ENCODE measurements around the gene ATP6V0A4. TPM values are rescaled to one million over a fixed set of nuclear protein-coding genes. Genes with fewer than 3 reads are reported as not detected.

The ATP6V0A4 gene
- total RNA-seq, 1 experiment from 2014 or later: 1.1 TPM

GRCh38 chr7:138661069-138661635 is 136.8 kb downstream of the ATP6V0A4 start:
- Mint-ChIP-seq H3K9me3 (peaks cover 13% of the 10 kb centered on the region), H3K4me3 (no peak overlapping the region), H3K36me3 (peaks cover 4% of the 10 kb centered on the region), H3K27me3 (ENCODE audit: low read depth) (no peaks in the 10 kb centered on the region; the same call in 1 of the 2 replicates), H3K27ac (no peak overlapping the region), H3K4me1 (peaks cover 62% of the 10 kb centered on the region)
- TF ChIP-seq USF2 (CRISPR knock-in tag; IDR thresholded peaks at IDR 0.05) (no peak), E2F4 (CRISPR knock-in tag; IDR thresholded peaks at IDR 0.05; ENCODE audit: borderline replicate concordance, low read depth) (no peak), FOXP1 (CRISPR knock-in tag; IDR thresholded peaks at IDR 0.05; ENCODE audit: borderline replicate concordance) (no peak), ESRRA (CRISPR knock-in tag; IDR thresholded peaks at IDR 0.05; ENCODE audit: borderline replicate concordance) (no peak), NR2C2 (CRISPR knock-in tag; IDR thresholded peaks at IDR 0.05) (no peak), ELF4 (CRISPR knock-in tag; IDR thresholded peaks at IDR 0.05; ENCODE audit: low read depth) (no peak), SMAD4 (CRISPR knock-in tag; IDR thresholded peaks at IDR 0.05) (no peak), ATF2 (CRISPR knock-in tag; IDR thresholded peaks at IDR 0.05; ENCODE audit: borderline replicate concordance, low read depth) (no peak), MYBL2 (CRISPR knock-in tag; IDR thresholded peaks at IDR 0.05) (no peak), NFYB (CRISPR knock-in tag; conservative IDR thresholded peaks at IDR 0.05; ENCODE audit: low read depth) (no peak), NFATC4 (CRISPR knock-in tag; IDR thresholded peaks at IDR 0.05) (no peak), ATF6 (CRISPR knock-in tag; IDR thresholded peaks at IDR 0.05) (no peak), PRDM15 (CRISPR knock-in tag; IDR thresholded peaks at IDR 0.05) (no peak)
- DNase-seq (ENCODE audit: low spot score): no peak
- no peak for ATAC-seq
- ChIA-PET CTCF (interaction anchor here (2.3 kb wide), 1 partner anchor 16 kb away, joined by 6 read pairs; no protein-coding TSS in a partner anchor), POLR2A (no interaction called here)

GRCh38 chr7:138658889-138659288 is 139.1 kb downstream of the ATP6V0A4 start:
- Mint-ChIP-seq H3K27ac (peak overlapping the region; percentile 87), H3K9me3 (peaks cover 17% of the 10 kb centered on the region), H3K36me3 (peaks cover 16% of the 10 kb centered on the region), H3K4me1 (peaks cover 48% of the 10 kb centered on the region), H3K4me3 (no peak overlapping the region), H3K27me3 (ENCODE audit: low read depth) (no peaks in the 10 kb centered on the region)
- ChIA-PET POLR2A (no interaction called here), CTCF (no interaction called here)
- DNase-seq (ENCODE audit: low spot score) (no peak), ATAC-seq (peak; percentile 66)
- no peak for TF ChIP-seq NR2C2 (CRISPR knock-in tag; IDR thresholded peaks at IDR 0.05)
- no peak for TF ChIP-seq ZNF425 (CRISPR knock-in tag; conservative IDR thresholded peaks at IDR 0.05)
- TF ChIP-seq, protein P1, sequence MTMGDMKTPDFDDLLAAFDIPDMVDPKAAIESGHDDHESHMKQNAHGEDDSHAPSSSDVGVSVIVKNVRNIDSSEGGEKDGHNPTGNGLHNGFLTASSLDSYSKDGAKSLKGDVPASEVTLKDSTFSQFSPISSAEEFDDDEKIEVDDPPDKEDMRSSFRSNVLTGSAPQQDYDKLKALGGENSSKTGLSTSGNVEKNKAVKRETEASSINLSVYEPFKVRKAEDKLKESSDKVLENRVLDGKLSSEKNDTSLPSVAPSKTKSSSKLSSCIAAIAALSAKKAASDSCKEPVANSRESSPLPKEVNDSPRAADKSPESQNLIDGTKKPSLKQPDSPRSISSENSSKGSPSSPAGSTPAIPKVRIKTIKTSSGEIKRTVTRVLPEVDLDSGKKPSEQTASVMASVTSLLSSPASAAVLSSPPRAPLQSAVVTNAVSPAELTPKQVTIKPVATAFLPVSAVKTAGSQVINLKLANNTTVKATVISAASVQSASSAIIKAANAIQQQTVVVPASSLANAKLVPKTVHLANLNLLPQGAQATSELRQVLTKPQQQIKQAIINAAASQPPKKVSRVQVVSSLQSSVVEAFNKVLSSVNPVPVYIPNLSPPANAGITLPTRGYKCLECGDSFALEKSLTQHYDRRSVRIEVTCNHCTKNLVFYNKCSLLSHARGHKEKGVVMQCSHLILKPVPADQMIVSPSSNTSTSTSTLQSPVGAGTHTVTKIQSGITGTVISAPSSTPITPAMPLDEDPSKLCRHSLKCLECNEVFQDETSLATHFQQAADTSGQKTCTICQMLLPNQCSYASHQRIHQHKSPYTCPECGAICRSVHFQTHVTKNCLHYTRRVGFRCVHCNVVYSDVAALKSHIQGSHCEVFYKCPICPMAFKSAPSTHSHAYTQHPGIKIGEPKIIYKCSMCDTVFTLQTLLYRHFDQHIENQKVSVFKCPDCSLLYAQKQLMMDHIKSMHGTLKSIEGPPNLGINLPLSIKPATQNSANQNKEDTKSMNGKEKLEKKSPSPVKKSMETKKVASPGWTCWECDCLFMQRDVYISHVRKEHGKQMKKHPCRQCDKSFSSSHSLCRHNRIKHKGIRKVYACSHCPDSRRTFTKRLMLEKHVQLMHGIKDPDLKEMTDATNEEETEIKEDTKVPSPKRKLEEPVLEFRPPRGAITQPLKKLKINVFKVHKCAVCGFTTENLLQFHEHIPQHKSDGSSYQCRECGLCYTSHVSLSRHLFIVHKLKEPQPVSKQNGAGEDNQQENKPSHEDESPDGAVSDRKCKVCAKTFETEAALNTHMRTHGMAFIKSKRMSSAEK (CRISPR knock-in tag; IDR thresholded peaks at IDR 0.05; ENCODE audit: borderline replicate concordance): no peak
- TF ChIP-seq JAZF1 (CRISPR knock-in tag; IDR thresholded peaks at IDR 0.05): no peak
- no peak for TF ChIP-seq TP53 (CRISPR knock-in tag; IDR thresholded peaks at IDR 0.05)
- no peak for TF ChIP-seq ESRRA (CRISPR knock-in tag; IDR thresholded peaks at IDR 0.05; ENCODE audit: borderline replicate concordance)
- TF ChIP-seq JUN (CRISPR knock-in tag; IDR thresholded peaks at IDR 0.05): no peak
- no peak for TF ChIP-seq FOXK1 (CRISPR knock-in tag; IDR thresholded peaks at IDR 0.05)
